Measurements from ENCODE around the gene SMAD7.
"Not testable (repeated sequence)": the region's sequence is repeated elsewhere in the genome, so short reads cannot be mapped to it uniquely, and the experiment has no call there.

The SMAD7 gene

GRCh38 chr18:48878471-48878870 is 72.3 kb downstream of the SMAD7 start:
- DNase-seq (ENCODE audit: low read depth in 2 of 2), result no peak

GRCh38 chr18:48877941-48878340 is 72.8 kb downstream of the SMAD7 start:
- no peak for DNase-seq (ENCODE audit: low read depth in 2 of 2)

GRCh38 chr18:48876590-48876989 is 74.2 kb downstream of the SMAD7 start:
- no peak for DNase-seq (ENCODE audit: low read depth in 2 of 2)

- DNase-seq (ENCODE audit: low read depth in 2 of 2), result no peak
Observed at GRCh38 chr18:48875942-48876511, 74.7 kb downstream of the SMAD7 start.

- DNase-seq (ENCODE audit: low read depth in 2 of 2), result no peak
Observed at GRCh38 chr18:48875314-48875941, 75.3 kb downstream of the SMAD7 start.

- DNase-seq (ENCODE audit: low read depth in 2 of 2), result no peak
Observed at GRCh38 chr18:48874701-48875162, 76.0 kb downstream of the SMAD7 start.

GRCh38 chr18:48874233-48874632 is 76.5 kb downstream of the SMAD7 start:
- no peak for DNase-seq (ENCODE audit: low read depth in 2 of 2)

- no peak for DNase-seq (ENCODE audit: low read depth in 2 of 2)
Observed at GRCh38 chr18:48872234-48873145, 78.3 kb downstream of the SMAD7 start.

- DNase-seq (ENCODE audit: low read depth in 2 of 2), result no peak
Observed at GRCh38 chr18:48871391-48872166, 79.2 kb downstream of the SMAD7 start.

- not testable (repeated sequence) for DNase-seq (ENCODE audit: low read depth in 2 of 2)
Observed at GRCh38 chr18:48870926-48871325, 79.8 kb downstream of the SMAD7 start.
